GM21717 (cell line): ENCODE results near the gene DHDH.
"Not testable (repeated sequence)": the region's sequence is repeated elsewhere in the genome, so short reads cannot be mapped to it uniquely, and the experiment has no call there.

ENCODE experiments used
- ATAC-seq: cut with Tn5 transposase; IDR thresholded peaks from one replicate; pipeline ENCODE4 v1.9.1; 2021; ENCODE audit warnings: mild to moderate bottlenecking, moderate library complexity; ENCODE audit not compliant: unreplicated experiment

The DHDH gene

GRCh38 chr19:48933382-48933932 is at the start of gene DHDH:
Gene DHDH (plus strand): TSS chr19:48933699. CDS start chr19:48933722, 23 bp downstream.
- no peak for ATAC-seq

- ATAC-seq = no peak
Observed at GRCh38 chr19:48883726-48884125, 49.8 kb upstream of the DHDH start.

GRCh38 chr19:48887861-48888612 is 45.5 kb upstream of the DHDH start:
- ATAC-seq = no peak

- not testable (repeated sequence) for ATAC-seq
Observed at GRCh38 chr19:48889496-48889895, 44.0 kb upstream of the DHDH start.

- ATAC-seq = no peak
Observed at GRCh38 chr19:48890551-48890950, 42.9 kb upstream of the DHDH start.

GRCh38 chr19:48895226-48895625 is 38.3 kb upstream of the DHDH start:
- no peak for ATAC-seq

GRCh38 chr19:48896191-48896720 is 37.2 kb upstream of the DHDH start:
- no peak for ATAC-seq

- no peak for ATAC-seq
Observed at GRCh38 chr19:48897181-48897580, 36.3 kb upstream of the DHDH start.

GRCh38 chr19:48899386-48899749 is 34.1 kb upstream of the DHDH start:
- ATAC-seq = not testable (repeated sequence)

- ATAC-seq = peak; percentile 70
Observed at GRCh38 chr19:48899781-48900476, 33.6 kb upstream of the DHDH start, which contains the start of gene NUCB1. Gene NUCB1 (plus strand): TSS chr19:48900312. CDS start chr19:48900797, 485 bp downstream.

- no peak for ATAC-seq
Observed at GRCh38 chr19:48900477-48901406, 32.8 kb upstream of the DHDH start.

- not testable (repeated sequence) for ATAC-seq
Observed at GRCh38 chr19:48902291-48902690, 31.2 kb upstream of the DHDH start.

GRCh38 chr19:48903788-48904187 is 29.7 kb upstream of the DHDH start:
- not testable (repeated sequence) for ATAC-seq

- ATAC-seq = no peak
Observed at GRCh38 chr19:48905664-48906063, 27.8 kb upstream of the DHDH start.

- no peak for ATAC-seq
Observed at GRCh38 chr19:48906324-48906723, 27.2 kb upstream of the DHDH start.

GRCh38 chr19:48907671-48908070 is 25.8 kb upstream of the DHDH start:
- ATAC-seq = no peak

GRCh38 chr19:48909424-48910077 is 23.9 kb upstream of the DHDH start:
- ATAC-seq = not testable (repeated sequence)

GRCh38 chr19:48910803-48911202 is 22.7 kb upstream of the DHDH start:
- ATAC-seq = no peak

GRCh38 chr19:48913114-48913889 is 20.2 kb upstream of the DHDH start:
- ATAC-seq = no peak
